Astrocyte of the cerebellum (primary cell): ENCODE data around the gene RALA.
"Not testable (repeated sequence)": the region's sequence is repeated elsewhere in the genome, so short reads cannot be mapped to it uniquely, and the experiment has no call there.

Experiments used
- DNase-seq: peaks from one replicate; pipeline ENCODE4 v3.0.0-alpha.2; 2011; ENCODE audit warnings: low read depth
- H3K4me3 ChIP-seq: 2 replicates; pipeline ENCODE4 v1.5.1; 2011; ENCODE audit warnings: mild to moderate bottlenecking, low read depth, low read length, moderate library complexity
- in situ Hi-C: cut with HindIII; loops from 2 replicates; pipeline ENCODE4 v1.10.0; 2017; ENCODE audit warnings: low sequenced_read_pairs
- TF ChIP-seq, protein P1 (sequence below): IDR thresholded peaks from 2 replicates; pipeline ENCODE4 v1.5.1; 2012; ENCODE audit warnings: low read length, low read depth, moderate library complexity, mild to moderate bottlenecking; ENCODE audit errors: missing control alignments

The RALA gene

DNA sequence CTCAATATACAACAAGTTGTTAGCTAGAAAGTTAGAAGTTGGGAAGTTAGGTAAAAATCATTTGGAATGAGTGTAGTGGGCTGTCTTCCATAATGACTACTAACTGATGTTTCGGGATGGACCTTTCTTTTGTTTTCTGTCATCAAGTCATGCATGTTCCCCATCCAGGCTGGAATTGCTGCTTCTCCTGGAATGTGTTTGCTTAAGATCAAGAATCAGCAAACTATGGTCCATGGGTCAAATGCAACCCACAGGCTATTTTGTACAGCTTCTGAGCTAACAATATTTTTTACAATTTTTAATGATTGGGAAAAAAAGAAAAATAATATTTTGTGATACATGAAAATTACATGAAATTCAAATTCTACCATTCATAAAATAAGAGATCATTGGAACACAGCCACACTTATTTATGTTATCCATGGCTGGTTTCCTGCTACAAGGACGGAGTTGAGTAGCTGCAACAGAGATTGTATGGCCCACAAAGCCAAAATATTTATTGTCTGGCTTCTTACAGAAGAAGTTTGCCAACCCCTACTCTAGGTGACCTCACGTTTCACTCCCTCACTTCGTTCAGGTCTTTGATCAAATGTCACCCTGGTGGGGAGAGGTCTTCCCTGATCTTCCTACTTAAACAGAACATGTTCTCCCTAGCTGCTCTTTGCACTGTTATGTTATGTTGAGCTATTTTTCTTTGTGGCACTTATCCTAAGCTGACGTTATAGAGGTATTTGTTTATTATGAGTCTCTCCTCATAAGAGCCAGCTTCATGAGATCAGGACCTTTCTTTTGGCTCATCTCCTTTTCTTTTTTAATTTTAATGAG is 127.1 kb downstream of the RALA start:
- DNase-seq: no peak
- H3K4me3 ChIP-seq: no peak overlapping the region
- in situ Hi-C loops: no loop called here
- TF ChIP-seq, protein P1, sequence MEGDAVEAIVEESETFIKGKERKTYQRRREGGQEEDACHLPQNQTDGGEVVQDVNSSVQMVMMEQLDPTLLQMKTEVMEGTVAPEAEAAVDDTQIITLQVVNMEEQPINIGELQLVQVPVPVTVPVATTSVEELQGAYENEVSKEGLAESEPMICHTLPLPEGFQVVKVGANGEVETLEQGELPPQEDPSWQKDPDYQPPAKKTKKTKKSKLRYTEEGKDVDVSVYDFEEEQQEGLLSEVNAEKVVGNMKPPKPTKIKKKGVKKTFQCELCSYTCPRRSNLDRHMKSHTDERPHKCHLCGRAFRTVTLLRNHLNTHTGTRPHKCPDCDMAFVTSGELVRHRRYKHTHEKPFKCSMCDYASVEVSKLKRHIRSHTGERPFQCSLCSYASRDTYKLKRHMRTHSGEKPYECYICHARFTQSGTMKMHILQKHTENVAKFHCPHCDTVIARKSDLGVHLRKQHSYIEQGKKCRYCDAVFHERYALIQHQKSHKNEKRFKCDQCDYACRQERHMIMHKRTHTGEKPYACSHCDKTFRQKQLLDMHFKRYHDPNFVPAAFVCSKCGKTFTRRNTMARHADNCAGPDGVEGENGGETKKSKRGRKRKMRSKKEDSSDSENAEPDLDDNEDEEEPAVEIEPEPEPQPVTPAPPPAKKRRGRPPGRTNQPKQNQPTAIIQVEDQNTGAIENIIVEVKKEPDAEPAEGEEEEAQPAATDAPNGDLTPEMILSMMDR: no peak

DNA sequence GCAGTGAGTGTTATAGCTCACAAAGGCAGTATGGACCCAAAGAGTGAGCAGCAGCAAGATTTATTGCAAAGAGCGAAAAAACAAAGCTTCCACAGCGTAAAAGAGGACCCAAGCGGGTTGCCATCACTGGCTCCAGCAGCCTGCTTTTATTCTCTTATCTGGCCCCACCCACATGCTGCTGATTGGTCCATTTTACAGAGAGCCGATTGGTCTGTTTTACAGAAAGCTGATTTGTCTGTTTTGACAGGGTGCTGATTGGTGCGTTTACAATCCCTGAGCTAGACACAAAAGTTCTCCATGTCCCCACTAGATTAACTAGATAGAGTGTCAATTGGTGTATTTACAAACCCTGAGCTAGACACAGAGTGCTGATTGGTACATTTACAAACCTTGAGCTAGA is 129.9 kb downstream of the RALA start:
- H3K4me3 ChIP-seq, in situ Hi-C loops, DNase-seq: not testable (repeated sequence)

DNA sequence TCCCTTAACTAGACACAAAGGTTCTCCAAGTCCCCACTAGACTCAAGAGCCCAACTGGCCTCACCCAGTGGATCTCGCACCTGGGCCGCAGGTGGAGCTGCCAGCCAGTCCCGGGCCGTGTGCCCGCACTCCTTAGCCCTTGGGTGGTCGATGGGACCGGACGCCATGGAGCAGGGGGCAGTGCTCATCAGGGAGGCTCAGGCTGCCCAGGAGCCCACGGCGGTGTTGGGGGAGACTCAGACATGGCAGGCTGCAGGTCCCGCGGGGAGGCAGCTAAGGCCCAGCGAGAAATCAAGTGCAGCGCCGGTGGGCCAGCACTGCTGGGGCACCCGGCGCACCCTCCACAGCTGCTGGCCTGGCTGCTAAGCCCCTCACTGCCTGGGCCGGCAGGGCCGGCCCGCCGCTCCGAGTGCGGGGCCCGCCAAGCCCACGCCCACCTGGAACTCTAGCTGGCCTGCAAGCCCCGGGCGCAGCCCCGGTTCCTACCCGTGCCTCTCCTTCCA is 130.5 kb downstream of the RALA start:
- H3K4me3 ChIP-seq: no peak overlapping the region

GRCh38 chr7:39754326-39755120 is 131.2 kb downstream of the RALA start:
- peak; percentile 29 for DNase-seq
- in situ Hi-C loops: no loop called here
- H3K4me3 ChIP-seq: no peak overlapping the region
- TF ChIP-seq, protein P1: no peak

More for the DNA sequence above, 130.5 kb downstream of the RALA start:
- in situ Hi-C loops: no loop called here
- no peak for DNase-seq
- TF ChIP-seq, protein P1: no peak

DNA sequence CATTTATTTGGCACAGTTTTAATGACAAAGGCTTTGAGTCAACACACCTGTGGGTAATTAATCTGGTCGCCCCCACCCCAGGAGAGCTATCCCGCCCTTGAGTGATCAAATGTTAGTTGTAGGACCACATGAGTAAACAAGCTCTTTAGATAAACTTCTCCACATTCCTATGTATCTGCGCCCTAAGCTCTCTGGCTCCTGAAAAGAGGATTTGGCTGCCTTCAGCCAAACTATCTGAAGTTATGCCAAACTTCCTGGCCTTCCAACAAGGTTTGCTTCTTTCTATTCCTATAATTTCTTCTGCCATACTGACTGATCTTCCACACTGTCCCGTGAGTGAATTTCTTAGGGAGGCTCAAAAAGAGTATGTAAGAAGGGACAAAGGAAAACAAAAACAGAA is 134.2 kb downstream of the RALA start:
- in situ Hi-C loops: no loop called here
- TF ChIP-seq, protein P1: no peak
- no peak for DNase-seq
- no peak overlapping the region for H3K4me3 ChIP-seq
